ENCODE data around the gene CEP350. TPM values are rescaled to one million over a fixed set of nuclear protein-coding genes. Genes with fewer than 3 reads are reported as not detected.

CEP350 gene
- total and polyA plus RNA-seq, 2 of the 13 experiments (the other 11 are each of a cell fraction or from before 2014, with no cell fraction given): 7.6 to 35.9 TPM

DNA sequence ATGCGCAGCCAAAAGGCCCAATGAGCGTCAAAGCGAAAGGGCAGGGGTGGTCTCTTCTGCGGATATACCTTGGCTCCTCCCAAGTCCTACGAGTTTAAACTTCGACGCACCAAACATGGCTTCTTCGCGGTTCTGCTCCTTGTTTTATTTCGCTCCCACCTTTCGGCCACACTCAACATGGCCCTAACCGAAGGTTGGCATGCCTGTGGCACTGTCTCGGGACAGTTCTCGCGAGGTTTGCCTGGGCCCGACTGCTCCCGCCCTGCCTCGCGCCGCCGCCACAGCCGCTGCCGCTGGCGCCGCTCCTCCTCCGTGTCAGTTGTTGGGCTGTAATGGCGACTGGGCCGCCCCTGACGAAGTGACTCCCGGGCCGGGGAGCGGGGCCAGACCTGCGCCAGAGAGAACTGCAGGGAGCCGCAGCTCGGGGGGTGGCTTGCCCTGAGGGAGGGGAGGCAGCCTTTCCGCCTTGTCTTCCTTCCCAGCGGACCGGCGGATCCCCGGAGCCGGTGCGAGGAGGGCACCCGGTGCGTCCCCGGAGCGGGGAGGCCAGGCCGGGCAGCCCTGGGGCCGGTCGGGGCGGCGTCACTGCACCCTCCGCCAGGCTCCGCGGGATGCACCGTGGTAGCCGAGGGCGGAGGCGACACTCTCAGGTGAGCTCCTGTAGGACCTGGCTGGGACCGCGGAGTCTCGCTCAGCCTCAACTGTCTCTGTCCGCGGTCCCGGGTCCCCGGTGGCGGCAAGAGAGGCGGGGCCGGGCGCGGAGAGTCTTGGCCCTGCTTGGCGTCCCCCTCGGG is at the start of gene CEP350 (continued):
- 0 out of 2 replicates have a peak, but pooled peaks have one; percentile 84 for TF ChIP-seq HOXA9 (CRISPR knock-in tag; IDR thresholded peaks at IDR 0.05; ENCODE audit: borderline replicate concordance)
- TF ChIP-seq, protein P1, sequence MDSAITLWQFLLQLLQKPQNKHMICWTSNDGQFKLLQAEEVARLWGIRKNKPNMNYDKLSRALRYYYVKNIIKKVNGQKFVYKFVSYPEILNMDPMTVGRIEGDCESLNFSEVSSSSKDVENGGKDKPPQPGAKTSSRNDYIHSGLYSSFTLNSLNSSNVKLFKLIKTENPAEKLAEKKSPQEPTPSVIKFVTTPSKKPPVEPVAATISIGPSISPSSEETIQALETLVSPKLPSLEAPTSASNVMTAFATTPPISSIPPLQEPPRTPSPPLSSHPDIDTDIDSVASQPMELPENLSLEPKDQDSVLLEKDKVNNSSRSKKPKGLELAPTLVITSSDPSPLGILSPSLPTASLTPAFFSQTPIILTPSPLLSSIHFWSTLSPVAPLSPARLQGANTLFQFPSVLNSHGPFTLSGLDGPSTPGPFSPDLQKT (CRISPR knock-in tag; IDR thresholded peaks at IDR 0.05; ENCODE audit: borderline replicate concordance): no peak
- TF ChIP-seq RAD51 (IDR thresholded peaks at IDR 0.05; ENCODE audit: borderline replicate concordance): no peak
- TF ChIP-seq, protein P2, sequence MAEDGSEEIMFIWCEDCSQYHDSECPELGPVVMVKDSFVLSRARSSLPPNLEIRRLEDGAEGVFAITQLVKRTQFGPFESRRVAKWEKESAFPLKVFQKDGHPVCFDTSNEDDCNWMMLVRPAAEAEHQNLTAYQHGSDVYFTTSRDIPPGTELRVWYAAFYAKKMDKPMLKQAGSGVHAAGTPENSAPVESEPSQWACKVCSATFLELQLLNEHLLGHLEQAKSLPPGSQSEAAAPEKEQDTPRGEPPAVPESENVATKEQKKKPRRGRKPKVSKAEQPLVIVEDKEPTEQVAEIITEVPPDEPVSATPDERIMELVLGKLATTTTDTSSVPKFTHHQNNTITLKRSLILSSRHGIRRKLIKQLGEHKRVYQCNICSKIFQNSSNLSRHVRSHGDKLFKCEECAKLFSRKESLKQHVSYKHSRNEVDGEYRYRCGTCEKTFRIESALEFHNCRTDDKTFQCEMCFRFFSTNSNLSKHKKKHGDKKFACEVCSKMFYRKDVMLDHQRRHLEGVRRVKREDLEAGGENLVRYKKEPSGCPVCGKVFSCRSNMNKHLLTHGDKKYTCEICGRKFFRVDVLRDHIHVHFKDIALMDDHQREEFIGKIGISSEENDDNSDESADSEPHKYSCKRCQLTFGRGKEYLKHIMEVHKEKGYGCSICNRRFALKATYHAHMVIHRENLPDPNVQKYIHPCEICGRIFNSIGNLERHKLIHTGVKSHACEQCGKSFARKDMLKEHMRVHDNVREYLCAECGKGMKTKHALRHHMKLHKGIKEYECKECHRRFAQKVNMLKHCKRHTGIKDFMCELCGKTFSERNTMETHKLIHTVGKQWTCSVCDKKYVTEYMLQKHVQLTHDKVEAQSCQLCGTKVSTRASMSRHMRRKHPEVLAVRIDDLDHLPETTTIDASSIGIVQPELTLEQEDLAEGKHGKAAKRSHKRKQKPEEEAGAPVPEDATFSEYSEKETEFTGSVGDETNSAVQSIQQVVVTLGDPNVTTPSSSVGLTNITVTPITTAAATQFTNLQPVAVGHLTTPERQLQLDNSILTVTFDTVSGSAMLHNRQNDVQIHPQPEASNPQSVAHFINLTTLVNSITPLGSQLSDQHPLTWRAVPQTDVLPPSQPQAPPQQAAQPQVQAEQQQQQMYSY (CRISPR knock-in tag; IDR thresholded peaks at IDR 0.05): peak; percentile 95
- peak; percentile 22; the same call in 1 of the 2 replicates for TF ChIP-seq ZNF431 (CRISPR knock-in tag; IDR thresholded peaks at IDR 0.05; ENCODE audit: borderline replicate concordance, low read depth)
- peak; percentile 96 for TF ChIP-seq KMT2B (CRISPR knock-in tag; IDR thresholded peaks at IDR 0.05)
- TF ChIP-seq, protein P3, sequence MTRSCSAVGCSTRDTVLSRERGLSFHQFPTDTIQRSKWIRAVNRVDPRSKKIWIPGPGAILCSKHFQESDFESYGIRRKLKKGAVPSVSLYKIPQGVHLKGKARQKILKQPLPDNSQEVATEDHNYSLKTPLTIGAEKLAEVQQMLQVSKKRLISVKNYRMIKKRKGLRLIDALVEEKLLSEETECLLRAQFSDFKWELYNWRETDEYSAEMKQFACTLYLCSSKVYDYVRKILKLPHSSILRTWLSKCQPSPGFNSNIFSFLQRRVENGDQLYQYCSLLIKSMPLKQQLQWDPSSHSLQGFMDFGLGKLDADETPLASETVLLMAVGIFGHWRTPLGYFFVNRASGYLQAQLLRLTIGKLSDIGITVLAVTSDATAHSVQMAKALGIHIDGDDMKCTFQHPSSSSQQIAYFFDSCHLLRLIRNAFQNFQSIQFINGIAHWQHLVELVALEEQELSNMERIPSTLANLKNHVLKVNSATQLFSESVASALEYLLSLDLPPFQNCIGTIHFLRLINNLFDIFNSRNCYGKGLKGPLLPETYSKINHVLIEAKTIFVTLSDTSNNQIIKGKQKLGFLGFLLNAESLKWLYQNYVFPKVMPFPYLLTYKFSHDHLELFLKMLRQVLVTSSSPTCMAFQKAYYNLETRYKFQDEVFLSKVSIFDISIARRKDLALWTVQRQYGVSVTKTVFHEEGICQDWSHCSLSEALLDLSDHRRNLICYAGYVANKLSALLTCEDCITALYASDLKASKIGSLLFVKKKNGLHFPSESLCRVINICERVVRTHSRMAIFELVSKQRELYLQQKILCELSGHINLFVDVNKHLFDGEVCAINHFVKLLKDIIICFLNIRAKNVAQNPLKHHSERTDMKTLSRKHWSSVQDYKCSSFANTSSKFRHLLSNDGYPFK (CRISPR knock-in tag; IDR thresholded peaks at IDR 0.05; ENCODE audit: borderline replicate concordance): peak; percentile 89
- TF ChIP-seq, protein P4, sequence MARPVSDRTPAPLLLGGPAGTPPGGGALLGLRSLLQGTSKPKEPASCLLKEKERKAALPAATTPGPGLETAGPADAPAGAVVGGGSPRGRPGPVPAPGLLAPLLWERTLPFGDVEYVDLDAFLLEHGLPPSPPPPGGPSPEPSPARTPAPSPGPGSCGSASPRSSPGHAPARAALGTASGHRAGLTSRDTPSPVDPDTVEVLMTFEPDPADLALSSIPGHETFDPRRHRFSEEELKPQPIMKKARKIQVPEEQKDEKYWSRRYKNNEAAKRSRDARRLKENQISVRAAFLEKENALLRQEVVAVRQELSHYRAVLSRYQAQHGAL (CRISPR knock-in tag; IDR thresholded peaks at IDR 0.05; ENCODE audit: not compliant biosample characterization): no peak
- no peak for TF ChIP-seq ZNF251 (CRISPR knock-in tag; IDR thresholded peaks at IDR 0.05)
- no peak; the same call in 1 of the 2 replicates for TF ChIP-seq ZNF329 (CRISPR knock-in tag; IDR thresholded peaks at IDR 0.05; ENCODE audit: low read depth)
- TF ChIP-seq, protein P5, sequence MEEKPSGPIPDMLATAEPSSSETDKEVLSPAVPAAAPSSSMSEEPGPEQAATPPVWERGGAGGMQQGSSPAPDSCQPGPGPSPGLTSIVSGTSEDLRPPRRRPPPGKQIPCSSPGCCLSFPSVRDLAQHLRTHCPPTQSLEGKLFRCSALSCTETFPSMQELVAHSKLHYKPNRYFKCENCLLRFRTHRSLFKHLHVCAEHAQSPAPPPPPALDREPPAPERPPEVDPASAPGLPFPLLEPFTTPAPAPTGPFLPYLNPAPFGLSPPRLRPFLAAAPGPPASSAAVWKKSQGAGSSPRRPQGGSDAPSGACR (CRISPR knock-in tag; IDR thresholded peaks at IDR 0.05): no peak; the same call in 1 of the 2 replicates
- no peak for TF ChIP-seq ZKSCAN1 (IDR thresholded peaks at IDR 0.05; ENCODE audit: low read length)
- TF ChIP-seq, protein P6, sequence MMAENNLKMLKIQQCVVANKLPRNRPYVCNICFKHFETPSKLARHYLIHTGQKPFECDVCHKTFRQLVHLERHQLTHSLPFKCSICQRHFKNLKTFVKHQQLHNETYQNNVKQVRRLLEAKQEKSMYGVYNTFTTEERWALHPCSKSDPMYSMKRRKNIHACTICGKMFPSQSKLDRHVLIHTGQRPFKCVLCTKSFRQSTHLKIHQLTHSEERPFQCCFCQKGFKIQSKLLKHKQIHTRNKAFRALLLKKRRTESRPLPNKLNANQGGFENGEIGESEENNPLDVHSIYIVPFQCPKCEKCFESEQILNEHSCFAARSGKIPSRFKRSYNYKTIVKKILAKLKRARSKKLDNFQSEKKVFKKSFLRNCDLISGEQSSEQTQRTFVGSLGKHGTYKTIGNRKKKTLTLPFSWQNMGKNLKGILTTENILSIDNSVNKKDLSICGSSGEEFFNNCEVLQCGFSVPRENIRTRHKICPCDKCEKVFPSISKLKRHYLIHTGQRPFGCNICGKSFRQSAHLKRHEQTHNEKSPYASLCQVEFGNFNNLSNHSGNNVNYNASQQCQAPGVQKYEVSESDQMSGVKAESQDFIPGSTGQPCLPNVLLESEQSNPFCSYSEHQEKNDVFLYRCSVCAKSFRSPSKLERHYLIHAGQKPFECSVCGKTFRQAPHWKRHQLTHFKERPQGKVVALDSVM (CRISPR knock-in tag; IDR thresholded peaks at IDR 0.05): peak; percentile 49; the same call in 1 of the 2 replicates
- peak; percentile 72 to 90 for TF ChIP-seq POLR2A (IDR thresholded peaks at IDR 0.05; ENCODE audit: insufficient read depth in 1 of 2, low read depth in 2 of 2, low read length in 2 of 2)
- TF ChIP-seq, protein P7, sequence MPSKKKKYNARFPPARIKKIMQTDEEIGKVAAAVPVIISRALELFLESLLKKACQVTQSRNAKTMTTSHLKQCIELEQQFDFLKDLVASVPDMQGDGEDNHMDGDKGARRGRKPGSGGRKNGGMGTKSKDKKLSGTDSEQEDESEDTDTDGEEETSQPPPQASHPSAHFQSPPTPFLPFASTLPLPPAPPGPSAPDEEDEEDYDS (CRISPR knock-in tag; IDR thresholded peaks at IDR 0.05): peak; percentile 90
- TF ChIP-seq GLI4 (CRISPR knock-in tag; IDR thresholded peaks at IDR 0.05; ENCODE audit: borderline replicate concordance): no peak
